Right hindlimb (tissue), 1 donor: ENCODE results near the gene RIPOR3.
A peak's percentile ranks its signal among the peaks of the same experiment; 100 is the strongest.
"Not testable (repeated sequence)": the region's sequence is repeated elsewhere in the genome, so short reads cannot be mapped to it uniquely, and the experiment has no call there.

Experiments
- DNase-seq: peaks from one replicate; pipeline ENCODE4 v3.0.0-alpha.2; 2018

Gene RIPOR3

DNA sequence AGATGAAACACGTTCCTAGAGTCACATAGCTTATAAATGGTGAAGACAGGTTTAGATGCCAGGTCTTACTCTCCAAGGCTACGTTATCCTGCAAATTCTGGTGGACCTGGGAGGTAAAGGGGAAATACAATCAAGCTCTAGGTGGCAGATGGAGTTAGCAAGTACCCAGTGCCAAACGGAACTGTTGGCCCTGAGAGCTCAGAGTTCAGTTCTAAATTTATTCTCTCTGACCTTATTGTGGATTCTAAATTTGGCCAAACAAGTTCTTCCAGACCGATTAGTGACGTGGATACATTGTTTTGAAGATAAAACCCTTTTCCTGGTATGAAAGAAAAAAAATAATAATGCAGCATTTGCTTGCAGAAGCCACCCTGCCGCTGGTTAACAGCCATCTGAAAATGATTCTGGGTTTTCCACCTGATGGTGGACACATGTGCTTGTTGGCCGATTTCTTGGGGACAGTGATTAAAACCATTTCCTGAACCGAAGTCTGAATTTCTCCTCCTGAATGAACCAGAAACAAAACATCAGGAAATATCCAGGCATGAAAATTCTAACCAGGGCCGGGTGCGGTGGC lies 32.5 kb downstream of the RIPOR3 start:
- DNase-seq = no peak

DNA sequence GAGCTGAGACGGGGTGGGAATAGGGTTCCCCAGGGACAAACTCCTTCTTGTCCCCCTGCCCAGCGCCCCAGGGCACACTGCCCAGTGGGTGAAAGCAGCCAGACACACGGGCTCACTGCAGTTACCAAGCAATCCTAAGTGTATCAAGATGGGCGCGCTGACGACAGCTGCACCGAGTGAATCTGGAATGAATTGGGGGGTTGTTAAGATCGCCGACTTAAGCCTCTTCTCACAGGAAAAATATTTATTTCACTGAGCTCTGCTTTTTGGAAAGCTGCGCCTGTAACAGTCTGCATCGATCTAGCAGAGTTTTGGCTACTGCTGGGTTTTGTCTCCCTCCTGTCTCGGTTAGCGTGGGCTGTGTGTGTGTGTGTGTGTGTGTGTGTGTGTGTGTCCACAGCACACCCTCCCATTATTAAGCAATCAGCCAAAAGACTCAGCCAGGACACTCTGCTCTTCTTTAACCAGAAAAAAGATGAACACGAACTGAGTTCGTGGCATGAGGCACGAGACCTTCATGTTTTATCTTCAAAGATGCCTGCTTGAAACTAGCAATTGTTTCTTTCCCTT lies 35.9 kb downstream of the RIPOR3 start:
- DNase-seq = peak; percentile 94

DNA sequence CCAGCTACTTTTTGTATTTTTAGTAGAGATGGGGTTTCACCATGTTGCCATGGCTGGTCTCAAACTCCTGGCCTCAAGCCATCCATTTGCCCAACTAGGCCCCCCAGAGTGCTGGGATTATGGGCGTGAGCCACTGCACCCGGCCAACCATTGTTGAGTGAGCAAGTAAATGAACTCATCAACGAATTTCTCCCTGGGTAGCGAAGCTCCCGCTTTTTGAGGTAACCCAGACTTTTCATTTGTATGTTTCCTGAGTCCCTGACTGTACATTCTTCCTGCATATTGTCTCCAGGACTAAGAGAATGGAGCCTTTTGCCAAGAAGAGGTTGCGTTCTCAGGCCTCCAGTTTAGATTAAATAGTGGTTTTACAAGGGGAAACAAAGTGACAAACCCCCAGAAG lies 36.4 kb downstream of the RIPOR3 start:
- peak; percentile 56 for DNase-seq

DNA sequence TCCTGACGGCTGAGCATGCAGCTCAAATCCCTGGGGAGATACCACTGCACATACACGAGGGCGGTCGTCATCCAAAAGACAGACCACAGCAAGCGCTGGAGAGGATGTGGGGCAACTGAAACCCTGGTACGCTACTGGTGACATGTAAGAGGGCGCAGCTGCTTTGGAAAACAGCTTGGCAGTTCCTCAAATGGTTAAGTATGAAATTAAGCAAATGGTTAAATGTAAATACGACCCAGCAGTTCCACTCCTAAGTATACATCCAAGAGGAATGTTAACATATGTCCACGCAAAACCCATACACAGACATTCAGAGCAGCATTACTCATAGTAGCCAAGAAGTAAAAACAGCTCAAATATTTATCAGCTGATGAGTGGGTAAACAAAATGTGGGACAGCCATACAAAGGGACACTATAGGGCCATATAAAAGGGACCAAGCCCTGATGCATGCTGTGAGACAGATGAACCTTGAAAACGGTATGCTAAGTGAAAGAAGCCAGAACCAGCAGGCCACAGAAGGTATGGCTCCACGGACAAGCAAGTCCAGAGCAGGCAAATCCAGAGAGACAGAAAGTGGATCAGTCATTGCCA lies 38.5 kb downstream of the RIPOR3 start:
- no peak for DNase-seq

DNA sequence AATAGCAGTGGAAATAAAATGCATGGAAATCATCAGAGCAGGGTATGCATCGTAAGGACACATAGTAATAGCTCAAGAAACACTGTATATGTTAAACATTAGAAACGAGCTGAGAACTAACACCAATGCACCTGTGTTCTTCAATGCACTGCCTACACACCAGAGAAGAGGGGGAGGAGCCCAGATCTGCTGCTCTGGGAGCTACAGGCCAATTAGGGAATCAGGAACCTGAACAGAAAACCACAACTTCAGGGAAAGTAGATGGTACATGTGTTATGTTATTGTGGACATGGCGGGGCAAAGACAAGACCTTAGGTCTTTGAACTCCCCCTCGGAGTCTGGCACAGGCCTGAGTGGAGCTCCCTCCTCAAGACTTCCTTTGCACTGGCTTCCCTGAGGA lies 39.7 kb downstream of the RIPOR3 start:
- DNase-seq = no peak

DNA sequence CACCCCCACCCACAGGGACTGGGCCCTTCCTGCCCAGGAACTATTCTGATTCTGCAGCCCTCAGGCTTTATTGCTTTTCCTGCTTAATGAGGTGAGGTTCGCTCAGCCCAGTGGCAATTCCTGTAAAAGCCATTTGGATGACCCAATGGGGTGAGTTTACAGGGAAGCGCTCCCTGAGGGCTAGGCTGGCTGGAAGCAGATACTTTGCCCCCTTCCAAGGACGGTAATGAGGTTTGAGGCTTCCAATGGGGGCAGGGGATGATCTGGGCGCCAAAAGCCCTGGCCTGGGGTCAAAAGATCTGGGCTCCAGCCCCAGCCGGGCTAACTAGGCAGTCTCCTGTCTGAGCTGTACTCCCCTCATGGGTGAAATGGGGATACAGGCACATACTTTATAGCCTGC lies 41.8 kb downstream of the RIPOR3 start:
- peak; percentile 52 for DNase-seq

DNA sequence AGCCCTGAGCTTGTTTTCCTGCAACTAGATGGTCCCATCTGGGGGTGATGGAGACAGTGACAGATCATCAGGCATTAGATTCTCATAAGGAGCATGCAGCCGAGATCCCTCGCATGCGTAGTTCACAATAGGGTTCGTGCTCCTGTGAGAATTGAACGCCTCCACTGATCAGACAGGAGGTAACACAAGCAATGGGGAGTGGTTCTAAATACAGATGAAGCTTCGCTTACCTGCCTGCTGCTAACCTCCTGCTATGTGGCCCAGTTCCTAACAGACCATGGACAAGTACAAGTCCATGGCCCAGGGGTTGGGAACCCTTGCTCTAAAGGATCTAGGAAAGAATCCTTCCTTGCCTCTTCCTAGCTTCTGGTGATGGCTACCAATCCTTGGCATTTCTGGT lies 42.7 kb downstream of the RIPOR3 start:
- DNase-seq = no peak

DNA sequence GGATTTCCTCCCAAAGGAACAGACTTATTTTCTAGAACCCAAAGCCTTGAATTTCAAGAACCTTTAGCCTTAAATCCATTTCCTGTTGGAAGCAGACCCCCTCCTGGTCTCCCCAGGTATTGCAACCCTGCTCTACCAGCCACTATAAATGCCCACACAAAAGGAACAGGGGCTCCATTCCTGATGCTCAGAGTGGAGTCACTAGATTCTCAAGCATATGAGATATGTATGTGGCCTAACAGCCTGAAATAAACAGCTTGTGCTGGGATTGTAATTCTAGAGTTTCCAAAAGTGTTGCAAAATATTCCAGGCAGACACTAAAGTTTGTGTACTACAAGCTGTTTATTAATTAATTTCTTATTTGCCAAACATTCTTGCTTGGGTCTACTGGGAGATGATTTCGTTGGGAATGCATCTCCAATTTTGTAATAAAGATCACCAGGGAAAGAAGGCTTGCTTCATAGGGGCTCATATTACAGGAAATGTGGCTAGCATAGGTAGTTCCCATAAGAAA lies 44.8 kb downstream of the RIPOR3 start:
- DNase-seq = no peak

DNA sequence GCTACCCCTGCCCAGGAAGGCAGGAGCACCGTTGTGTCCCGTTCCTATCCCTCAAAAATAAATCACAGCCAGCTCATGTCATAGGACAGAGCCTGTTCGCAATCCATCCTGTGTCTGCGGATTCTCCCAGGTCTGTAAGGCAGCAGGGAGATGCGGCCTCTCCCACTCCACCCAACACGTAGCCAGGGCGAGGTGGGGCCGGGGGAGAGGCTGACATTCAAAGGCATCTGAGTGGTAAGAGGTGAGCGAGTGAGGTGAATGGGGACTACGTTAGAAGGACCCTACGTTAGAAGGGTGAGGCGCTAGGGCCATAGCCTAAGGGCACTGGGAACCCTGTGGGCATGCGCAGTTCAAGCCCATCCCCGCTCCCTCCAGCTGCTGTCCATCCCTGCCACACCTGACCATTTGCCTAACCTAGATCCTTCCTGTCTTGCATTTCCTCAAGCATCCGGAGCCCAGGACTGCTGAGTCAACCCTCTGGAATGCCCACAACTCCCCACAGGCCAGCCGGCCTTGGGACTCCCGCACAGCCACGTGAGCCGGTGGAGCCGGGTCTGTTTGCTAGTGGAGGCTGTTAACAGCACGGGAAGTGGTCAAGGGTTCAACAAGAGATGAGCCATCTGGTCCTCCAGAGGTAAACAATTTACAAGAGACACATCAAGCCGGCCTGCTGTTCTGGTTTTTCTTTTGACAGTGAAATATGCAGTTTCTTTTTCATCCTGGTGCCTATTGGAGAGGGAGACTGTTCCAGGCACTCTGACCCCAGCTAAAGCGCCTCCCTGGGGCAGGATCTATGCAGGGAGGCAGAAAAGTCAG lies 45.9 kb downstream of the RIPOR3 start:
- no peak for DNase-seq

DNA sequence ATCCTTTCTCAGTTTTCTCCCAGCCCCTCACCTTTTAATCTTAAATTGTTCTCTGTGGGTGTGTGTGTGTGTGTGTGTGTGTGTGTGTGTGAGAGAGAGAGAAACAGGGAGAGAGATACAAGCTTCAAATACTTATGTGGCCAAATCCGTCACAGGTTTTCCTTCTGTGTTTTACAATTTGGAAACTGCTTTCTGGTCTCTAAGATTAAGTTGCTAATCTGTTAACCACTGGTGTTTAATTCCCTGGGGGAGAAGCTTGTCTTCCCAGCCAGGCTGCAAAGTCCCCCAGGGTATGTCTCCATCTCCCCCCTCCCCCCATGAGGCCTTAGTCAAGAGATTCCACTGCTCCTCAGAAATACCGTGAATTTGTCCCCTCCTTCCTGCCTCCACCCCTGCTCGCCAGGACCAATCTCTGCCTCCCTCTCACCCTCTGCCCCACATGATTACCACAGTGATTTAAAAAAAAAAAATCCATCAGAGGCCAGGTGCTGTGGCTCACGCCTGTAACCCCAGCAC lies 49.0 kb downstream of the RIPOR3 start:
- DNase-seq = no peak

DNA sequence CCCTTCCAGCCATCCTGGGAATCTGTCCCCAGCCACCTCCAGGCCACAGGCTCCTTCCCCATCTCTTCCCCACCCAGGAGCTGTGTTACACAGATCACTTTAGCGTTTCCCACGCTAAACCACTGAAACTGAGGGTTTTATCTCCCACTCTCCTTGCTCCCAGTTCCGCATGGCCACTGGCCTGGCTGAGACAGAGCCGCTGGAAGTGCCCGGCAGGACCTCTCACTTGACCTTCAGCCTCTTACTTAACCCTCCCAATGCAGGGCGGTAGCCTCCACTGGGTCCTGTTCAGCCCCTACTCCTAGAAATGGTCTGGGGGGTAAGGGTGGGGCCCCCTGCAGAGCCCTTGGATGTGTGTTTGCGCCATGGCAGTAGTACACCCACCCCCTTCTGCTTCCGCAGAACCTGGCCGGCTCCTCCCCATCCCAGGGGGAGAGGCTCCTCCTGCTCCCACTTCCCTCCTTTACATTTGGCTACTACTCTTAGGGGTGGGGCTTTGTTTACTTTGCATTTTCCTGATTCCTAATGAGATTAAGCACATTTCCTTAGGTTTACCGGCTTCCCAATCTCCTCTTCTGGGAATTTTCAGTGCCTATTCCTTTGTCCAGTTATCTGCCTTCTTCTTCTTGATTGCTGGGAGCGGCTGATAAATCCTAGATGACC lies 49.6 kb downstream of the RIPOR3 start:
- not testable (repeated sequence) for DNase-seq

DNA sequence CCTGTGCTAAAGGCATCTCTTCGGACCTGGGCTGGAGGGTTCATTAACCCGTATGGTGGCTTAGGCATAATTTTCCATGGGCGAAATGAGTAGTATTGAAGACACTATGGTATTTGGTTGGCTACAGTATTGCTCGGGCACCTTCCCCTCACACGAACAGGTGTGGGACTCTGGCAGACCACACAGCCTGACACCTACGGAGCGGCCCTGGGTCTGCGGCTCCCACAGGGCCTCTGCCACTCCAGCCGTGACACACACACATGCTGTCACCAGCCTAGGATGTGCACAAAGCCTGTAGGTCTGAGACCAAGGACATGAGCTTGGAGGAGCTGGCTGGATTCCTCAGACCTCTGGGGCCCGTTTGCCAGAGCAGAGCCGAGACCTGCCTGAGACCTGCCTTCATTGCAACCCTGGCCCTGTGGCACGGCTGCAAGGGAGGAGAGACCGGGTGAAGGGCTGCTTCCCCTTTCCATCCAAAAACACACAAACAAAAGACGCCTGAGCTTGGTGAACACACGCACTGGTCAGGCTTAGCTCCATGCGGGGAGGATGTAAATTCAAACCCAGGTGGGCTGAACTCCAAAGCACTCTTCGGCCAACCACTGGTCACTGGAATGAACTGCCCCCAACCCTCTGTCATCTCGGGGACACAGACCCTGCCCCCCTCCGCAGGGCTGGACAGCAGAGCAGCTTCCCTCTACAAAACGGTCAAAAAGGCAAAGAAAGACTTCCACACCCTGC lies 51.2 kb downstream of the RIPOR3 start:
- not testable (repeated sequence) for DNase-seq

DNA sequence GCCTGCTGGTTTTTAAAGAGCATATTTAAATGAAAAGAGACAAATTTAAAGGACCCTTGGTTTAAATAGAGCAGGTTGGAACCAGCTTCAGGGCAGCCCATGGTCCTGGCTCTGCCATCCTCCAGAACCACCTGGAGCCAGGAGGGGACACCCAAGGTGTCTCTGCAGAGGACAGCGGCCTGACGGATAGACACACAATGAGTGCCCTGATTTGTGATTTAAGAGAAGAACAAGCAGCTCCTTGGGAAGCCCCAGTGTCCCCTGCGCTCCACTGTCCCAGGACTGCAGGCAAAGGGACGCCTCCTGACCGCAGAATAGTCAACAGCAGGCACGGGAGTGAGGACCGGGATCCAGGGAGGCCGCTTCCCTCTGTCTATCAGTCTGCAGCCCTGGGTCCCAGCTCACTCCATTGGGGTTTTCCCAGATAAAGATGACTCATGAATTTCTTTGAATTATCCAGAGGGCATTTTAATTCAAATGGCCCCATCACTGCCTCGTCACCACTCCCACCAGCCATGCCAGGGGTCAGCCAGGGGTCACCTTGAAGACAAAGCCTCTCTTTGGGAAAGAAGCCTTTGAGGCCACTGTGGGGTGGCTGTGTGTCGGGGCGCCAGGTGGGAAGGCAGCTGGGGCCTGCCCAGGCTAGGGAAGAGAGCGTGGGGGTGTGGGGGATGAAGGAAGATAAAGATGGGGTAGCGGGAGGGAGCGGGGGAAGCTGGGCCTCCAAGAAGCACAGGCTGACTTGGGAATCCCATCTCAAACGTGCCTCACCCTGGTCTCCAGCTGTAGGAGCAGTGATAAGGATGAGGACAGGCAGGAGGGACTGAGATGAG lies 53.1 kb downstream of the RIPOR3 start:
- DNase-seq = not testable (repeated sequence)

DNA sequence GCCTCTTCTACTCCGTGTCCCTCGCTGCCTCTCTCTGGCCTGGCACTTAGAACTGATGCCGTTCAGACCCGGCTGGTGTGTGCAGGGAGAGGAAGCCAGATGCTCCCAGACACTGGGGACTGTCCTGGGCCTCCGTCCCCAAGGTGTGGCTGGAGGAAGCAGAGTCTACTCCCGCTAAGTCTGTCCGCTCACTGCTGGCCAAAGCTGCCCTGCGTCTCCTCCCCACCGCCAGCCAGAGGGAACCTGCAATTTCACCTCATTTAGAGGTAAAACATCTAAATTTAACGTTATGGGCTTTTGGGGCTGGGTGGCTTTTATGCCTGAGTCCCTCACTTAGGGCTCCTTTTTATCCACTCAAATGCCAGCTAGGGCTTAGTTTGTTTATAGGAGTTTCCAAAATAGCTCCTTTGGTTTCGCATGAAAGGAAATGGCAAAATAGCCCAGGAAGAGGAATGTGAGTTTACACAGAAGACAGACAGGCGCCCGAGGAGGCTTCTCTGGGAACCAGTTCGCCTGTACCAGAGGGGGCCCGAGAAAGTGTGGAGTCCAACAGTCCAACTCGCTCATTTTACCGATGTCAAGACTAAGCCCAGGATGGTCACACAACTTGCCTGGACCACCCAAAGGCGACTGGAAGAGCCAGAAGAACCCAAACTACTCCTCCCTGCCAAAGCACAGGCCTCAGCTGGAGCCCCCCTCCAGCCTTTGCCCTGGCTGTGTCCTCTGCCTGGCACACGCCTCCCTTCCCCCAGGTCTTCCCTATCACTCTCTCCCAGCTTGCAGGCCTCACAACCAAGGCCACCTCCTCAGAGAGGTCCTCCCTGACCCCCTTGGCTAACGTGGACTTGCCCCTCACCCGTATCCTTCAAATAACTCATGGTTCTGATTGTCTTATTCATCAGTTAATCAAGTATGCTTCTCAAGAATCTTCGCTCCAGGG lies 54.5 kb downstream of the RIPOR3 start:
- DNase-seq = no peak

DNA sequence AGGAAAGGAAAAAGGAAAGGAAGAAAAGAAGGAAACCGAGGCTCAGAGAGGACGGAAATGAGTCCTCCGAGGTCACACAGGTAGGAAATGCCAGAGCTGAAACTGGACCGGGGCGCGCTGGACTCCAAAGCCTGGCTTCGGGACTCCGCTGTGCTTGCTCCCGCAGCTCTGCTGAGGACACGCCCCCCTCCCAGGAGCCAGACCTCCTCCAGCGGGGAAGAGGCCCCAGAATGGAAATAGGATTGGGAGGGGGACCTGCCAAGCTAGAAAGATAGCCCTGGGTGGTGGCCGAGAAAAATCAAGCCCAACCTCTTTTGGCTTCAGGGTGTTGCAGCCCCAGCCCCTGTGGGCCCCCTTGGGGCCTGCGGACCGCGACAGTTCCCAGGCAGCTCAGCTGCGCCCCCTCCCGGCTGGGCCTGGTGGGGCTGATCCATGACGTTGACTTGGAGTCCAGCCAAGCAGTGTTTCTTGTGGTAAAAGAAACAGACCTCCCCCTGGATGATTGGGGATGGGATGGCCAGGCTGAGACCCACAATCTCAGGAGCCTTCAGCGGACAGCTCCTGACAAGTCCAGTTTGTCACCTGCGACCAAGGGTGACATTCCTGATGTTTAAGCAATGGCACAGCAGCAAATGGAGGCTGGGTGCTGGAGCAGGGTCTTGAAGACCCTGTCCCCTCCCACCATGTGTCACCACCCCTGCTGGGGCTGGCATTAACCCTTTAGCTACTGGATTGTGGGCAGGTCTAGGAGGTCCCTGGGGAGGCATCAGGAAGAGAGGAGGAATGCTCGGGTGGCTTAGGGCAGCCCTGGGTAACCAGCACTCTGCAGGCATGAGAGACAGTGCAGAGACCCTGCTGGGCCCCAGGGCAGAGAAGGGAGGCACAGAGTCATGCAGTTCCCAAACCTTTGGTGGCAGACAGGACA lies 55.4 kb downstream of the RIPOR3 start:
- peak; percentile 84 for DNase-seq

DNA sequence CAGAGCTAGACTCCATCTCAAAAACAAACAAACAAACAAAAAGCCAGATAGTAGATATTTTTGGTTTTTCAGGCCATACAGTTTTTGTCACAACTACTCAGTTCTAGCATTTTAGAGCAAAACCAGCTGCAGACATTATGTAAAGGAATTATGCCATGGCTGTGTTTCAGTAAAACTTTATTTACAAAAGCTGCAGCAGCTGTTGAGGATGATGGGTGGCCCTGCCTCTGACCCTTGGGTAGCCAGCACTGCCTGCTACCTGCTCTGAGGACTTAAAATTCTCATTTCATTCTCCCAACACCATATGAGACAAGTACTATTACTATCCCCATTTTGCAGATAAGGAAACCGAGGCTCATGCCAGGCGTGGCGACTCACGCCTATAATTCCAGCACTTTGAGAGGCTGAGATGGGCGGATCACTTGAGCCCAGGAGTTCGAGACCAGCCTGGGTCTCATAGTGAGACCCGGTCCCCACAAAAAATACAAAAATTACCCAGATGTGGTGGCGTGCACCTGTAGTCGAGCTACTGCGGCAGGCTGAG lies 56.3 kb downstream of the RIPOR3 start:
- no peak for DNase-seq

DNA sequence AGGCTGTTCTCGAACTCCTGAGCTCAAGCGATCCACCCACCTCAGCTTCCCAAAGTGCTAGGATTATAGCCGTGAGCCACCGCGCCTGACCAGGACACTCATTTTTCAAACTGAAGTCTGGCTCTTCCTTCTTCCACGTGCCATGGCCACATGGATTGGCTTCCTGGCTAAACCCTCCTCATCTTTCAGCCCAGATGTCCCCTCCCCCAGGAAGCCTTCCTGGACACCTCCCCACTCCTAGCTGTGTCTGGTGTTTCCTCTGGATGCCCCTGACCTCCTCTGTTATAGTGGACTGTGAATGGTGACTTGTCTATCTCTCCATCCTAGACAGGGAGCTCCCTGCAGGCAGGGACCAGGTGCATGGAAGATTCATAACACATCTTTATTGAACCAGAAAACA lies 57.2 kb downstream of the RIPOR3 start:
- no peak for DNase-seq

DNA sequence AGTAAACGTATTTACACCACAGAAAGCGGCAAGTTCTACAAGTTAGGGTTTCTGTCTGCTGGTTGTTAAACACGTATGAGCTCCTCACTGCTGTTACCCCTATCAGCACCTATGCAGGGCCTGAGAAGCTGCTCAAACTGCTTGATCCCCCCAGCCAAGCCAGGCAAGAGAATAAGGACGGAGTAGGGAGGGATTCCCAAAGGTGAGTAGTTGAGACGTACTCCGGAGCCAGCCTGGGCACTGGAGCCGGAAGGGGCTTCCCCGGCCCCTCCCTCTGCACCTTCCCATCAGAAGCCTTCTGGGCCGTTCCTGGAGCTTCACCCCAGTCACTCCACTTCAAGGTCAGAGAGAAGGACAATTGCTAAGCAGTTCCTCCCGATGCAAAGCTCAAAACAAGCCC lies 58.0 kb downstream of the RIPOR3 start:
- no peak for DNase-seq

DNA sequence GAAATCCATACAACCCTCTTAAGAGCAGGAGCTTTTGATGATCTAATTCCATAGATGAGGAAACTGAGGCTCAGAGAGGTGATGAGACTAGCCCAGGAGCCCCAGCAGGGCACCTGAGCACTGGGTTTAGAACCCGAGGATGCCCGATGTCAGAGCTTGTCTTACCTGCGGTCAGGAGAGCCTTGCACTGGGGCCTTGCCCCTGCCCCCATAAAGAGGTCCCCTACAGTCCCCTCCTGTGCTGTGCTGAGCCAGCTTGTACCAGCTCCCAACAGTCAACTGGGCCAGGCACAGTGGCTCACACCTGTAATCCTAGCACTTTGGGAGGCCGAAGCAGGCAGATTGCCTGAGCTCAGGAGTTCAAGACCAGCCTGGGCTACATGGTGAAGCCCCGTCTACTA lies 58.6 kb downstream of the RIPOR3 start:
- no peak for DNase-seq
